Astrocyte (in vitro differentiated cells and primary cell): ENCODE data around the gene CTIF. TPM values are rescaled to one million over a fixed set of nuclear protein-coding genes. Genes with fewer than 3 reads are reported as not detected.
A peak's percentile ranks its signal among the peaks of the same experiment; 100 is the strongest.

Experiments
- DNase-seq: peaks from one replicate; pipeline ENCODE4 v3.0.0-alpha.2; 2010; ENCODE audit warnings: low read depth
- FAIRE-seq: peaks from 2 replicates; lab custom pipeline; 2011; peaks lifted over from hg19 to GRCh38; lab: Jason Lieb, UNC
- H2AFZ ChIP-seq: 2 replicates; pipeline ENCODE4 v1.6.0; 2012; ENCODE audit warnings: low read depth, low read length, inconsistent platforms
- H3K27ac ChIP-seq: 2 replicates; pipeline ENCODE4 v1.5.1; 2011; ENCODE audit warnings: low read depth, low read length, inconsistent platforms
- H3K27me3 ChIP-seq: 2 replicates; pipeline ENCODE4 v1.6.0; 2011; ENCODE audit warnings: low read length, inconsistent platforms; ENCODE audit not compliant: insufficient read depth
- H3K36me3 ChIP-seq: 2 replicates; pipeline ENCODE4 v1.5.1; 2011; ENCODE audit warnings: low read length, inconsistent platforms; ENCODE audit not compliant: insufficient read depth
- H3K4me1 ChIP-seq: 2 replicates; pipeline ENCODE4 v1.5.1; 2011; ENCODE audit warnings: low read length, inconsistent platforms; ENCODE audit not compliant: insufficient read depth
- H3K4me2 ChIP-seq: 2 replicates; pipeline ENCODE4 v1.6.0; 2012; ENCODE audit warnings: low read length, inconsistent platforms
- H3K4me3 ChIP-seq: 2 replicates; pipeline ENCODE4 v1.5.1; 2011; ENCODE audit warnings: low read depth, mild to moderate bottlenecking, low read length, inconsistent platforms; ENCODE audit not compliant: insufficient read depth
- H3K79me2 ChIP-seq: 2 replicates; pipeline ENCODE4 v1.6.0; 2012; ENCODE audit warnings: mild to moderate bottlenecking, low read length, inconsistent platforms; ENCODE audit not compliant: insufficient read depth
- H3K9ac ChIP-seq: 2 replicates; pipeline ENCODE4 v1.6.0; 2012; ENCODE audit warnings: mild to moderate bottlenecking, low read length, inconsistent platforms
- H3K9me3 ChIP-seq: 2 replicates; pipeline ENCODE4 v1.5.1; 2012; ENCODE audit warnings: low read depth, mild to moderate bottlenecking, low read length, inconsistent platforms; ENCODE audit not compliant: insufficient read depth
- H4K20me1 ChIP-seq: 2 replicates; pipeline ENCODE4 v1.6.0; 2012; ENCODE audit warnings: low read length, inconsistent platforms; ENCODE audit not compliant: insufficient read depth
- H3K27ac Mint-ChIP-seq: one replicate; pipeline ENCODE4 v1.8.0; 2021; ENCODE audit warnings: mild to moderate bottlenecking, mixed read lengths; ENCODE audit not compliant: unreplicated experiment
- H3K27me3 Mint-ChIP-seq: one replicate; pipeline ENCODE4 v1.8.0; 2021; ENCODE audit warnings: low read depth, mixed read lengths; ENCODE audit not compliant: unreplicated experiment
- H3K36me3 Mint-ChIP-seq: one replicate; pipeline ENCODE4 v1.8.0; 2021; ENCODE audit warnings: low read depth, mixed read lengths; ENCODE audit not compliant: unreplicated experiment
- H3K4me1 Mint-ChIP-seq: one replicate; pipeline ENCODE4 v1.8.0; 2021; ENCODE audit warnings: low read depth, mixed read lengths; ENCODE audit not compliant: unreplicated experiment
- H3K4me3 Mint-ChIP-seq: one replicate; pipeline ENCODE4 v1.8.0; 2021; ENCODE audit warnings: mild to moderate bottlenecking, moderate library complexity, mixed read lengths; ENCODE audit not compliant: unreplicated experiment
- H3K9me3 Mint-ChIP-seq: one replicate; pipeline ENCODE4 v1.8.0; 2021; ENCODE audit warnings: mild to moderate bottlenecking, mixed read lengths; ENCODE audit not compliant: unreplicated experiment
- CTCF ChIP-seq: IDR thresholded peaks from 2 replicates; pipeline ENCODE4 v1.5.1; 2011; ENCODE audit warnings: low read depth, mild to moderate bottlenecking, inconsistent platforms, low read length, moderate library complexity; ENCODE audit not compliant: insufficient read depth
- EZH2 ChIP-seq: IDR thresholded peaks from 2 replicates; pipeline ENCODE4 v1.6.1; 2012; ENCODE audit warnings: mild to moderate bottlenecking, low read length, inconsistent platforms; ENCODE audit not compliant: insufficient read depth
- total RNA-seq: library from RNA; stranded (reverse); gene quantifications from 2 replicates; pipeline ENCODE4 v1.2.1, GENCODE V29; 2021

CTIF gene
- total RNA-seq, 1 donor from 2014 or later: 101 TPM

- H3K9ac ChIP-seq: no peak overlapping the region
- TF ChIP-seq CTCF (no peak), EZH2 (no peak)
- H3K27me3 Mint-ChIP-seq: no peaks in the 10 kb centered on the region
- no peak overlapping the region for H3K27ac ChIP-seq
- DNase-seq (peak; percentile 55), FAIRE-seq (peak; percentile 29)
- H2AFZ ChIP-seq: peak overlapping the region; percentile 7
- peak overlapping the region; percentile 43 for H3K4me3 Mint-ChIP-seq
- no peaks in the 10 kb centered on the region for H3K36me3 ChIP-seq
- no peaks in the 10 kb centered on the region for H3K27me3 ChIP-seq
- no peak overlapping the region for H3K4me3 ChIP-seq
- H3K27ac Mint-ChIP-seq: no peak overlapping the region
- no peaks in the 10 kb centered on the region for H3K36me3 Mint-ChIP-seq
- H3K79me2 ChIP-seq: no peaks in the 10 kb centered on the region
- H3K9me3 ChIP-seq: peaks cover 5% of the 10 kb centered on the region
- H3K9me3 Mint-ChIP-seq: peaks cover 6% of the 10 kb centered on the region
- no peaks in the 10 kb centered on the region for H4K20me1 ChIP-seq
- peaks cover 11% of the 10 kb centered on the region for H3K4me1 ChIP-seq
- peaks cover 36% of the 10 kb centered on the region for H3K4me1 Mint-ChIP-seq
- H3K4me2 ChIP-seq: peak overlapping the region; percentile 50
Measured at GRCh38 chr18:48493434-48494230, 45.2 kb upstream of the CTIF start.

- Histone ChIP-seq H3K27me3 (no peaks in the 10 kb centered on the region), H3K4me3 (no peak overlapping the region), H3K27ac (no peak overlapping the region), H3K79me2 (no peaks in the 10 kb centered on the region), H2AFZ (no peak overlapping the region), H3K9me3 (no peaks in the 10 kb centered on the region), H3K4me2 (no peak overlapping the region), H3K4me1 (no peaks in the 10 kb centered on the region), H3K36me3 (no peaks in the 10 kb centered on the region), H4K20me1 (no peaks in the 10 kb centered on the region), H3K9ac (no peak overlapping the region)
- Mint-ChIP-seq H3K4me1 (peaks cover 10% of the 10 kb centered on the region), H3K9me3 (peaks cover 6% of the 10 kb centered on the region), H3K4me3 (no peak overlapping the region), H3K27me3 (no peaks in the 10 kb centered on the region), H3K27ac (no peak overlapping the region), H3K36me3 (no peaks in the 10 kb centered on the region)
- TF ChIP-seq EZH2 (no peak), CTCF (no peak)
- no peak for DNase-seq
- peak; percentile 34 for FAIRE-seq
Measured at GRCh38 chr18:48497863-48498262, 41.0 kb upstream of the CTIF start.

- TF ChIP-seq CTCF: no peak
- TF ChIP-seq EZH2: no peak
- H3K36me3 ChIP-seq: no peaks in the 10 kb centered on the region
- no peaks in the 10 kb centered on the region for H3K4me1 Mint-ChIP-seq
- H3K4me2 ChIP-seq: no peak overlapping the region
- no peak overlapping the region for H3K4me3 ChIP-seq
- no peaks in the 10 kb centered on the region for H3K9me3 ChIP-seq
- H3K4me3 Mint-ChIP-seq: no peak overlapping the region
- H3K27ac ChIP-seq: no peak overlapping the region
- H3K4me1 ChIP-seq: no peaks in the 10 kb centered on the region
- H3K79me2 ChIP-seq: no peaks in the 10 kb centered on the region
- H3K9me3 Mint-ChIP-seq: peaks cover 4% of the 10 kb centered on the region
- H3K36me3 Mint-ChIP-seq: no peaks in the 10 kb centered on the region
- H3K27me3 Mint-ChIP-seq: no peaks in the 10 kb centered on the region
- FAIRE-seq (no peak), DNase-seq (no peak)
- H3K27me3 ChIP-seq: no peaks in the 10 kb centered on the region
- H4K20me1 ChIP-seq: no peaks in the 10 kb centered on the region
- H2AFZ ChIP-seq: no peak overlapping the region
- H3K27ac Mint-ChIP-seq: no peak overlapping the region
- H3K9ac ChIP-seq: no peak overlapping the region
Measured at GRCh38 chr18:48500517-48500916, 38.3 kb upstream of the CTIF start.
